ENCODE data around the gene MED13L.
"Not testable (repeated sequence)": the region's sequence is repeated elsewhere in the genome, so short reads cannot be mapped to it uniquely, and the experiment has no call there.

Gene MED13L

GRCh38 chr12:116031624-116032023 lies 245.9 kb downstream of the MED13L start:
- not testable (repeated sequence) for DNase-seq (ENCODE audit: extremely low read depth in 1 of 2, low read depth in 1 of 2)

DNA sequence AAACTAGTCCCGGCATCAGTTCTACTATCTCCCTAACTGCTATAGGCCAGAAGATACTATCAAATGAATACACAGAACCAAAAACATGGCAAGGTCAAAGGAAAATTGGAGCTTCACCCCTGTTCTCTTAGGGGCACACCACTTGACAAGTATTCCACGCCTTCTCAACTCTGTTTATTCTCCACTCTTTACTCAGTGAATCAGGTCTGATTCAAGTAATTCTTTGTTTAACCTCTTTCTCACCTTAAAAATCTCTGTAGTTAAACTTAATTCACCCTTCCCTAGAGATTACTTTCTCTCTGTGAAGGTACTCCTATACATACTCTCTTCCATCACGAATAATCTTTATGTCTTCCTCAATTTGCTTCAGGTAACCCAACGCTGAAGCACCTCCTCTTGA lies 248.9 kb downstream of the MED13L start:
- no peak for DNase-seq (ENCODE audit: extremely low read depth in 1 of 2, low read depth in 1 of 2)

DNA sequence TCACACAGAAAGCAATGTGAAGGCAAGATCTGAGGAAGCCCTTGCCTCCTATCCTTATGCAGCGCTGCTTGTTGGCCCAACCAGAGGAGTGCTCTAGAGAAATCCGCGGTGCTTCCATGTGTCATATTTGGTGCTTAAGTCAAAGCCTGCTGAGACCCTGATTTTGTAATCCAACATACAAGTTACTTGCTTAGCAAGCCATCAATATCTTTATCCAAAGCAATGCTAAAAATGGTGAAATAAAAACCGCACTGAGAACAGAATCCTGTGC lies 250.0 kb downstream of the MED13L start:
- DNase-seq (ENCODE audit: extremely low read depth in 1 of 2, low read depth in 1 of 2): no peak

GRCh38 chr12:116026768-116027550 lies 250.5 kb downstream of the MED13L start:
- DNase-seq (ENCODE audit: extremely low read depth in 1 of 2, low read depth in 1 of 2): no peak

DNA sequence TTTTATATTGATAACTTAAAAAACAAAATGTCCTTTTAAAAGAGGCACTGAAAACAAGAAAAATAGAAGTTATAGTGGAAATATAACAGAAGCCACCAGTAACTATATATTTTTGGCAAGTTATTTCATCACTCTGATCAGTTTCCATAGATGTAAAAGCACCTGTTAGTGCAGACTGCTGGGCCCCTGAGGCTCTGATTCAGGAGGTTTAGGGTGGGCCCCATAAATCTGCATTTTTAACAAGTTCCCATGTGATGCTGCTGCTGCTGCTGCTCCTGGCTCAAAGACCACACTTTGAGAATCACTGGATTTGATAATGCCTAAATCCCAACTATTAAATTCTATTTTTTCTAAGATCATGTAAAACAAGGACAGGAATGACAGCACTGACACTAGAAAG lies 251.1 kb downstream of the MED13L start:
- DNase-seq (ENCODE audit: extremely low read depth in 1 of 2, low read depth in 1 of 2): no peak

- DNase-seq (ENCODE audit: extremely low read depth in 1 of 2, low read depth in 1 of 2): no peak
These were observed 252.7 kb downstream of the MED13L start for GRCh38 chr12:116024769-116025168.

- no peak for DNase-seq (ENCODE audit: extremely low read depth in 1 of 2, low read depth in 1 of 2)
These were observed 258.1 kb downstream of the MED13L start for GRCh38 chr12:116019415-116019814.

GRCh38 chr12:116018282-116018681 lies 259.2 kb downstream of the MED13L start:
- no peak for DNase-seq (ENCODE audit: extremely low read depth in 1 of 2, low read depth in 1 of 2)

DNA sequence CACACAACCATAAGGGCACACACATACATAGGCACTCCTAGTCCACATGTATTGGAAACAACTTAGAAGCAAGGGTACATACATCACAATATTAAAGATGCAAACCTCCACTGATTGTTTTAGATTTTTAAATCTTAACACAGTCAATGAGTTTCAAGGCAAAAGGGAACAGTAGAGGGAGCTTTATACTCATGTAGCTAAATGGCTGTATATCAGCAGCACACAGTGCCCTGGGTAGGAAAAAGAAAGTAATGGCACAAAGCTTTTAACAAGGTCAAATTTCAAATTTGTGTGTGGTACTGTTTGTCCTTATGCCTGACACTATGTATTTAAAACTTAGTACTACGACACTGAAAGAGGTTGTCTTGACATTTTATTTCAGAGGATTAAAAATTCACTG lies 262.0 kb downstream of the MED13L start:
- no peak for DNase-seq (ENCODE audit: extremely low read depth in 1 of 2, low read depth in 1 of 2)

- DNase-seq (ENCODE audit: extremely low read depth in 1 of 2, low read depth in 1 of 2): no peak
These were observed 264.7 kb downstream of the MED13L start for GRCh38 chr12:116012757-116013156.

GRCh38 chr12:116011217-116011616 lies 266.3 kb downstream of the MED13L start:
- no peak for DNase-seq (ENCODE audit: extremely low read depth in 1 of 2, low read depth in 1 of 2)

- no peak for DNase-seq (ENCODE audit: extremely low read depth in 1 of 2, low read depth in 1 of 2)
These were observed 267.0 kb downstream of the MED13L start for GRCh38 chr12:116010467-116010866.

DNA sequence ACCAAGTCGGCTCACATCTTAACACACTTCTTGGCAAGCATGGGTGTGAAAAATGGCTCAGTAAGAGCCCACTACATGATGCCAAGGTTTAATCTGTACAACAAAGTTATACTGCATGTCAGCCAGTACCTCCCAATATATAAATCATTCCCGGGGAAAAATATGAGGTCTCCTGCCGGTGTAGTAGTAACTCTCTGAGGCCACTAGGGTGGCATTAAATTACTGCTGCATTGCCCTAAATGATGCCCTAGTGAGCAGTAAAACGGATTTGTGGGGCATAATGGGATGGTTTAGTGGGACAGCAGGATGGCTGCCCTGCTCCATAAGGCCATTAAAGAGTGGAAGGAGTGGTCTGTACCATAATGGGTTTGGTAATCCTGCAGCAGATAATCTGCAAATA lies 267.7 kb downstream of the MED13L start:
- DNase-seq (ENCODE audit: extremely low read depth in 1 of 2, low read depth in 1 of 2): no peak

DNA sequence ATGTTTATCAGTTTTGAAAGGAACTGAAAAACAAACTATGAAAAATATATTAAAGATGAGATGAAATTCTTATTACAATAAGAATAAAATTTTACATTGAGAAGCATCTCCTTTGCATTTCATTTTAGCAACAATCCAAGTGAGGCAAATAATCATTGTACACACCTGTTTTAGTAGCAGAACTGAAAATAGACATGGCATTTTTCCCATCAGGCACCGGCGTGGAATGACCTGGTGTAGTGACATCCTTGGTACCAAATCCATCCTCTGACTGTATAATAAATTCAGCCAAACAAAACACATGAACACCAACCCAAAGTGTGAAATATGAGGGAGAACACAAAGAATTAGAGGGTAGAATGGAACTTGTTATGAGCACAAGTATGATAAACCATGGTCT lies 271.4 kb downstream of the MED13L start:
- DNase-seq (ENCODE audit: extremely low read depth in 1 of 2, low read depth in 1 of 2): no peak

DNA sequence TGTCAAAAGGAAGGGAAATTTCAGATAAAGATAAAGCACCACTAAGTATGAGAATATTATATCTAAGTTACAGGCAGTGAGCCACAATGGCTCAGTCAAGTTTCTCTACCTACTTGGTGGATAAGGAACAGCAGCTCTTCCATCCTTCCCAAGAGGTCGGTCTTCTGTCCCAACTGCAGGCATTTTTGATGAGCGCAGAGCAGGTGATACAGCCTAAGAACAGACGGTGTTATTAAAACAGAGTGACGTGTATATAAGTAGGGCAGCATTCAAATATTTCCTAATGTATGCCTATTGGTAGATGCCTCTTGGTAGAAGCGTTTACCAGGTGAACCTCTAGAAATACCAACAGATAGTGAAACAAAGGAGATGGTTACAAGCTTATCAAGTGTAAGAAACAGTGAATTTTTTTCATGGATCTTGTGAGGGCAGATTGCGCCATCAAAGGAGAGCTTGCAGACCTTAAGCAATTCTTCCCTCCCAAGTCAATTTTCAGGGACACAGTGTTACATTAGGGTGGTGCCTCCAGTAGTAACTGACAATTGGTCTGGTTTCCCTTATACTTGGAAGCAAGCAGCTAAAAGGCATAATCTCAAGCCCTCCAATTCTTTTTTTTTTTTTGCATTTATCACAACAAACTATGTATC lies 274.5 kb downstream of the MED13L start:
- no peak for DNase-seq (ENCODE audit: extremely low read depth in 1 of 2, low read depth in 1 of 2)

GRCh38 chr12:116000252-116000651 lies 277.2 kb downstream of the MED13L start:
- no peak for DNase-seq (ENCODE audit: extremely low read depth in 1 of 2, low read depth in 1 of 2)

GRCh38 chr12:115999582-115999981 lies 277.9 kb downstream of the MED13L start:
- DNase-seq (ENCODE audit: extremely low read depth in 1 of 2, low read depth in 1 of 2): no peak

GRCh38 chr12:115998794-115999478 lies 278.6 kb downstream of the MED13L start:
- no peak for DNase-seq (ENCODE audit: extremely low read depth in 1 of 2, low read depth in 1 of 2)

DNA sequence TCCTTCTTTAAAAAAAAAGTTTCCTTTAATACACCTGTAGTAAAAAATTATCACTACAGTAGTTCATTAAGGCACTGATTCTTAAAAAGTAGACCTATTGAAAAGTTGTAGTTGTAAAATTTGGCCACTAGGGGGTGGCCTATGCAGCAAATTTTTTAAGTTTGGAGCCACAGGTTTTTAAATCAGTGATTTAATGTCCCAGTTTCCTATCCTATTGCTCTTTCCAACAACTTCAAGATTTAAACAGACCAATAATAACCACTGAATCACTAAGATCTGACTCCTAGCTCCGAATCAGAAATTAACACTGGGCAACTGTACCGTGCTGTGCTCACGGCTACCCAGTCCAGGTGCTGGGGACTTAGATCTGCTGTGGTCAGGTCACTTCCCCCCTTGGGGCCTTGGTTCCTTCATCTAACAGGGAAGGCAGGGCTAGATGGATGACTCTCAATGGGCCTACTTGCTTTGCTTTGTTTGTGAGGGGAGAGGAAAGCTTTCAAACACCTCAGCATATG lies 279.3 kb downstream of the MED13L start:
- DNase-seq (ENCODE audit: extremely low read depth in 1 of 2, low read depth in 1 of 2): no peak

DNA sequence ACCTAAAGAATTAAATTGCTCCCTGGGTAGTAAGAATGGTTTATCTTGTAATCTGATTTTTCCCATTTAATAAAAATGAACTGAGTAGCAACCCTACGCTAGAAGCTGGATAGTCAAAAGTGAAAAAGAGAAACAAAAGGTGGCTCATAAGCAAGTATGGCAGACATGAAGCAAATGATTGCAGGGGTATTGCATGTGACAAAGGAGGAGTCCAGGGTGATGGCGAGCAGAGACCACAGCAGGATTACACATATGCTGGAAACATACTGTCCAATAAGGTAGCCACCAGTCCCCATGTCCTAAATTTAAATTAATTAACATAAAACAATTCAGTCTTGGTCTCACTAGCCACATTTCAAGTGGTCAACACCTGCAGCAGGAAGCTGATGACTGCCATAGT lies 283.8 kb downstream of the MED13L start:
- no peak for DNase-seq (ENCODE audit: extremely low read depth in 1 of 2, low read depth in 1 of 2)

GRCh38 chr12:115990241-115990640 lies 287.3 kb downstream of the MED13L start:
- no peak for DNase-seq (ENCODE audit: extremely low read depth in 1 of 2, low read depth in 1 of 2)

All from activated CD8-positive, alpha-beta memory T cell treated with anti-CD3 and anti-CD28 coated beads for 1 hour (primary cell).